IPS-18c (cell line): Measurements from ENCODE around the gene SLC16A14.
"Not testable (repeated sequence)": the region's sequence is repeated elsewhere in the genome, so short reads cannot be mapped to it uniquely, and the experiment has no call there.

Experiments used
- H3K4me3 ChIP-seq: 2 replicates; pipeline ENCODE4 v1.7.0; 2013; ENCODE audit warnings: low read depth, mild to moderate bottlenecking, low read length, moderate library complexity; ENCODE audit not compliant: insufficient read depth
- H3K9me3 ChIP-seq: one replicate; pipeline ENCODE4 v1.6.1; 2013; ENCODE audit warnings: mild to moderate bottlenecking, low read length, moderate library complexity; ENCODE audit not compliant: control insufficient read depth, insufficient read depth

Gene SLC16A14, protein sequence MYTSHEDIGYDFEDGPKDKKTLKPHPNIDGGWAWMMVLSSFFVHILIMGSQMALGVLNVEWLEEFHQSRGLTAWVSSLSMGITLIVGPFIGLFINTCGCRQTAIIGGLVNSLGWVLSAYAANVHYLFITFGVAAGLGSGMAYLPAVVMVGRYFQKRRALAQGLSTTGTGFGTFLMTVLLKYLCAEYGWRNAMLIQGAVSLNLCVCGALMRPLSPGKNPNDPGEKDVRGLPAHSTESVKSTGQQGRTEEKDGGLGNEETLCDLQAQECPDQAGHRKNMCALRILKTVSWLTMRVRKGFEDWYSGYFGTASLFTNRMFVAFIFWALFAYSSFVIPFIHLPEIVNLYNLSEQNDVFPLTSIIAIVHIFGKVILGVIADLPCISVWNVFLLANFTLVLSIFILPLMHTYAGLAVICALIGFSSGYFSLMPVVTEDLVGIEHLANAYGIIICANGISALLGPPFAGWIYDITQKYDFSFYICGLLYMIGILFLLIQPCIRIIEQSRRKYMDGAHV

DNA sequence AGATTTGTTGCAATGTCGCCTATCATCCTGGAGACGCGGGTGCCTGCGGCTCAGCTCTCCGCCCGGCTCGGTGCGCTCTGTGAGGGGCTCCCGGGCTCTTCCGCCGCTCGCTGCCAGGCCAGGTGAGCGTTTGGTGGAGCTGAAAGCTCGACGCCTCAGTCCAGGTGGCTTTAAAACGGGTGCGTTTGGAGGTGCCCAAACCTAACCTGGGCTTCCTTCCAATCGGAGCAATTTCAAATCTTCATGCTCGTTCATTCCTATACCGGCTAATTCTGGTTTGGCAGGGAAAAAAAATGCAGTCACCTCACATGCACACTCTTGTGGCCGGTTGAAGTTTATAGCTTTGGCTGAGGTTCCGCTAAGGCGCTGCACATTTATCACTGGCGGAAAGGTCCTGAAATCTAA lies at the start of gene SLC16A14:
Gene SLC16A14 (minus strand): TSS at position 274 of the 405 bp plus-strand sequence. CDS start 9,572 bp downstream, outside the sequence.
- peak within 1 kb of the TSS; percentile 71 for H3K4me3 ChIP-seq
- H3K9me3 ChIP-seq = no peaks in the 10 kb centered on the region

DNA sequence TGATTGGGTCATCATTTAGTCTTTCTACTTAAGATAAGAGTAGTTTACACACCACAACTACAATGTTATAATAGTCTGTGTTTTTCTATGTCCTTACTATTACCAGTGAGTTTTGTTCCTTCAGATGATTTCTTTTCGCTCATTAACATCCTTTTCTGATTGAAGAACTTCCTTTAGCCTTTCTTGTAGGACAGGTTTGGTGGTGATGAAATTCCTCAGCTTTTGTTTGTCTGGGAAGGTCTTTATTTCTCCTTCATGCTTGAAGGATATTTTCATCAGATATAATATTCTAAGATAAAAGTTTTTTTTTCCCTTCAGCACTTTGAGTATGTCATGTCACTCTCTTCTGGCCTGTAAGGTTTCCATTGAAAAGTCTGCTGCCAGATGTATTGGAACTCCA lies 38.0 kb upstream of the SLC16A14 start:
- H3K4me3 ChIP-seq = no peak overlapping the region
- H3K9me3 ChIP-seq = no peaks in the 10 kb centered on the region

DNA sequence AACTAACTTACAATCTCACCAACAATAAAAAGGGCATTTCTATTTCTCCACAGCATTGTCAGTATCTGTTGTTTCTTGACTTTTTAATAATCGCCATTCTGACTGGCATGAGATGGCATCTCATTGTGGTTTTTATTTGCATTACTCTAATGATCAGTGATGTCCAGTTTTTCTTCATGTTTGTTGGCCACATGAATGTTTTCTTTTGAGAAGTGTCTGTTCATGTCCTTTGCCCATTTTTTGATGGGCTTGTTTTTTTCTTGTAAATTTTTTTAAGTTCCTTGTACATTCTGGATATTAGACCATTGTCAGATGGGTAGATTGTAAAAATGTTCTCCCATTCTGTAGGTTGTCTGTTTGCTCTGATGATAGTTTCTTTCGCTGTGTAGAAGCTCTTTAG lies 33.2 kb upstream of the SLC16A14 start:
- H3K4me3 ChIP-seq, H3K9me3 ChIP-seq: not testable (repeated sequence)

DNA sequence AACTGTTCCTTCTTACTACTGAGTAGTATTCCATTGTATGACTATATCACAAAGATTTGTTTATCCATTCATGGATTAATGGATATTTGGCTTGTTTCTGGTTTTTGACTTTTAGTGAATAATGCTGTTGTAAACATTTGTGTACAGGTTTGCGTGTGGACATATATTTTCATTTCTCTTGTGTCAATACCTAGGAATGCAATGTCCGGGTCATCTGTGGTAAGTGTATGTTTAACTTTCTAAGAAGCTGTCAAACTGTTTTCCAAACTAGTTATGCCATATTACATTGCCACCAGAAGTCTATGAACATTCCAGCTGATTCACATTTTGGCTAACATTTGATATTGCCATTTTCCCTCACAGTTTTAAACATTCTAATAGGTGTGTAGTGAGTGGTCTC lies 29.1 kb upstream of the SLC16A14 start:
- H3K4me3 ChIP-seq = no peak overlapping the region
- no peaks in the 10 kb centered on the region for H3K9me3 ChIP-seq

DNA sequence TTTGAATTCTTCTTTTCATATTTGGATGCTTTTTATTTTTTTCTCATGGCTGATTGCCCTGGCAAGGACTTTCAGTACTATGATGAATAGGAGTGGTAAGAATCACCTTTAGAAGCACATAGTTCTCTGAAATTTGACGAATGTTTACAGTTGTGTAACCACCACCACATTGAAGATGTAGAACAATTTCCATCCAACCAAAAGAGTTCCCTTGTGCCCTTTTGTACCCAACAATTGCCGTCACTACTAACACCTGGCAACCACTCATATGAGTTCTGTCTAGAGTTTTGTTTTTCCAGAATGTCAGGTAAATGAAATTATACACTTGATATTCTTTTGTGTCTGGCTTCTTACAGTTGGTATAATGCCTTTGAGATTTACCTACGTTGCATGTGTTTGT lies 28.7 kb upstream of the SLC16A14 start:
- Histone ChIP-seq H3K4me3 (no peak overlapping the region), H3K9me3 (no peaks in the 10 kb centered on the region)

DNA sequence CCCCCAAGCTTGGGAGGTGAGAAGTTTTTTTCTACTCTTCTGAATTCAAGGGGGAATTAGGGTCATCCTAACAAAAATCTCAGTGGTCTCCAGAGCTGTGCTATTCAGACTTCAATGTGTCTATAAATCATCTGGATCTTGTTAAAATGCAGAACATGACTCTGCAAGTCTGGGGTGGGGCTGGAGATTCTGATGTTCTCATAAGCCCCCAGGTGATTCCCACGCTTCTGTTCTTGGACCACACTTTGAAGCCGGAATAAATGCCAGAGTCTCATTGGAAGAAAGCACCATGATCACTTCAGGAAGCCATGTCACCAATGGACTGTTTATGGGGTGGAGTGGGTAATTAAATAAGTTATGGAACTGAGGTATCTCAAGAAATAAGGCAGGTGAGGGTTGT lies 22.2 kb upstream of the SLC16A14 start:
- no peak overlapping the region for H3K4me3 ChIP-seq
- no peaks in the 10 kb centered on the region for H3K9me3 ChIP-seq

DNA sequence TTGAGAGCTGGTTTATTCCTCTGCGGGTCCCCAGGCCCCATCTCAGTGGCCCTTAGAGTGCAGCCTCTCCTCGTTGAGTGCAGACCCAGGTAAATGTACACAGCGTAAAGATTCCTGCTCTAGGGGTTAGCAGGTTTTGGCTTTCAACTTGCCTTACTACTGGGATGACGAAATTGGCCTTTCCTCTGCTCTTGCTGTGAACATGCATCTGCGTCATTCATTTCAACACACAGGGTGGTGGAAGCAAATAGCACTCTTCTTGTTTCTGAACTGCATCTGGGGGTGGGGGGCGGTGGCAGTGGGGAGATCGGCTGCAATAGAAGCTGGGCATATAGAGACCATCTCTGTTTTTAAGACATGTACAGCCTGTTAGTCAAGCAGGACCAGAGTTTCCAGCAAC lies 16.5 kb upstream of the SLC16A14 start:
- H3K4me3 ChIP-seq = no peak overlapping the region
- H3K9me3 ChIP-seq = no peaks in the 10 kb centered on the region

DNA sequence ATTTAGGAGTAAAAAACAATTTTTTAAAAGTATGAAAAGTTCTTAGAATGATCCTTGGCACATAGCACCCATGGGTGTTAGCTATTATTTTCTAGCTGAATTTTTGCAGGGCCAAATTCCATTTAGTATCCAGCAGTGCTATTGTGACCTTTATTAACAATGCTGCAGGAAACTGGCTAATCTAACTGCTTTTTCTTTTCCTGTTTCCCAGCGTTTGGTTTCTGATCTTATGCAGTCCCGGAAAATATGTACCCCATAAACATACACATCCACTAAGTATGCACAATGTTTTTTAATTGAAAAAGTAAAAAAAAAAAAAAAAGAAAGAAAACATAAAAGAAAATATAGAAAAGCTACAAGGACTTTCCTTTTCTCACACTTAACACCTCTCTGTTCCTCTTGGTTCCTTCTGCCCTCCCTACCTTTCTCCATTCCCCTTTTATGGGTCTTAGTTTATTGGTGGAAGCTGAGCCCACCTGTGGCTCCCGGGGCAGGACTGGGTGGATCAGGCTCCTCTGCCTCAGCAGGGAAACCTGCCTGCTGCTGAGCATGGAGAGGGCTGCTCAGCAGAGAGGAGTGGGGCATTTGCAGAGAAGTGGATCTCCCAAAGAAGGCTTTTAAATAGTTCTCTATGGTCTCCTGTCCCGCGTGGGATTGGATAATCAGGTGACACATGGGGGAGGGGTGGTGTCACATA lies 9.3 kb upstream of the SLC16A14 start:
- Histone ChIP-seq H3K9me3 (no peaks in the 10 kb centered on the region), H3K4me3 (no peak overlapping the region)

DNA sequence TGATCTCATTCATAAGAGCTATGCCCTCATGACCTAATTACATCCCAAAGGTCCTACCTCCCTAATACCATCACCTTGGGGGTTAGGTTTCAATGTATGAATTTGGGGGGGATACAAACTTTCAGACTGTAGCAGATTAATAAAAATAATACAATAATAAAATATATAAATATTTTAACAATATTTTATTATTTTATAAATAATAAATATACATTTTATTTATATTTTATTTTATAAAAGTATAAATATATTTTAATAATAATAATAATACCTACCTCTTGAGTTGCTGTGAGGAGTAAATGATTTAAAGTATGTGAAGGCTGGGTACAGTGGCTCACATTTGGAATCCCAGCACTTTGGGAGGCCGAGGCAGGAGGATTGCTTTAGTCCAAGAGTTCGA lies 8.1 kb upstream of the SLC16A14 start:
- Histone ChIP-seq H3K4me3 (no peak overlapping the region), H3K9me3 (no peaks in the 10 kb centered on the region)

DNA sequence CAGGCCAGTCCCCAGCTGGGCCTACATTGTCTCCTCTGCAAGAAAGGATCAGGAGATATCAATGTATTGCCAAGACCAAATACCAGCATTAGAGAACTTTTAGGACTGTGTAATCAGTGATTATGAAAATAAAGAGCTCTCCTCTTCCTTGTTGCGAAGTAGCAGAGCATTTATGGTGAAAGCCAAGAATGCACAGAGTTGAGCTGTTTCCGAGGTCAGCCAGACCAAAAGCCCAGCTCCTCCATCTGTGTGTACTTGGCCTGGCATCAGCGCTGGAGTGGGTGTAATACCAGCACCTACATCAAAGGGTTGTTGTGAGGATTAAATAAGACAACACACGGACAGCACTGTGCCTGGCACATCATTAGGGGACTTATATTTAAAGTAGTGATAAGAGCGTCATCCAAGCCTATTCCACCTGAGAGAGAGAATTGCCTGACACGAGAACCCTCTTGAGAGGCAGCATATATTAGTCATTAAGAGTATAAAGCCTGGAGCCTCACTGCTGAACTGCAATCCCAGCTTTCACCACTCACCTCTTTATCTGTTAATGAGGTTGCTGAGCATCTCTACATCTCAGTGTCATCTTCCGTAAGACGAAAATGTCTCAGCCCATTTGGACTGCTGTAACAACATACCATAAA lies 7.4 kb upstream of the SLC16A14 start:
- H3K9me3 ChIP-seq = no peaks in the 10 kb centered on the region
- H3K4me3 ChIP-seq = no peak overlapping the region

DNA sequence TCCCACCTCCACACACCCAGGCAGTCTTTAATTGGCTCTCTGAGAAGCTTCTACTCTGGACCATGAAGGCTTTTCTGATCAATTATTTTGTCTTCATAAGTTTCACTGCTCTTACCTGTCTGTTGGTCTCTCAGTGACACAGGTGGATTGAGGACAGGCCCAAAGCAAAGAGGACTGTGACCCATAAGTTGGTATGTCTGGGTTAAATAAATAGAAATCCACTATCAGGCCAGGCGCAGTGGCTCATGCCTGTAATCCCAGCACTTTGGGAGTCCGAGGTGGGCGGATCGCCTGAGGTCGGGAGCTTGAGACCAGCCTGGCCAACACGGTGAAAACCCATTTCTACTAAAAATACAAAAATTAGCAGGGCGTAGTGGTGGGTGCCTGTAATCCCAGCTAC lies 2.7 kb upstream of the SLC16A14 start:
- Histone ChIP-seq H3K4me3 (no peak overlapping the region), H3K9me3 (no peaks in the 10 kb centered on the region)

DNA sequence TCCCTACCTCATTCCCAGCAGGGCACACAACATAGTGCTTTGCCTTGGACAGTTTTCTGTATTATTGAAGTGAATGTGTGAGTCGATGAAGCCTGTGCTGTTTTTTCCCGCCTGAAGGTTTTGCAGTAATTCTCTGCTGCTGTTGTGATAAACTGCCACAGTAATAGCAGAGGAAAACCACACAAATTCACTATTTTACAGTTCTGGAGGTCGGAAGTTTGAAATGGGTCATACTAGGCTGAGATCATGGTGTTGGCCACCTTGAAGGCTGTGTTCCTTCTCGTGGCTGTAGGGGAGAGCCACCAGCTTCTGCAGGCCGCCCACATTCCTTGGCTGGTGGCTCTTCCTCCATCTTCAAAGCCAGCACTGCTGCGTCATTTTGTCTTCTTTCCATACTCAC lies 678 bp upstream of the SLC16A14 start:
- no peak overlapping the region for H3K4me3 ChIP-seq
- H3K9me3 ChIP-seq = no peaks in the 10 kb centered on the region

DNA sequence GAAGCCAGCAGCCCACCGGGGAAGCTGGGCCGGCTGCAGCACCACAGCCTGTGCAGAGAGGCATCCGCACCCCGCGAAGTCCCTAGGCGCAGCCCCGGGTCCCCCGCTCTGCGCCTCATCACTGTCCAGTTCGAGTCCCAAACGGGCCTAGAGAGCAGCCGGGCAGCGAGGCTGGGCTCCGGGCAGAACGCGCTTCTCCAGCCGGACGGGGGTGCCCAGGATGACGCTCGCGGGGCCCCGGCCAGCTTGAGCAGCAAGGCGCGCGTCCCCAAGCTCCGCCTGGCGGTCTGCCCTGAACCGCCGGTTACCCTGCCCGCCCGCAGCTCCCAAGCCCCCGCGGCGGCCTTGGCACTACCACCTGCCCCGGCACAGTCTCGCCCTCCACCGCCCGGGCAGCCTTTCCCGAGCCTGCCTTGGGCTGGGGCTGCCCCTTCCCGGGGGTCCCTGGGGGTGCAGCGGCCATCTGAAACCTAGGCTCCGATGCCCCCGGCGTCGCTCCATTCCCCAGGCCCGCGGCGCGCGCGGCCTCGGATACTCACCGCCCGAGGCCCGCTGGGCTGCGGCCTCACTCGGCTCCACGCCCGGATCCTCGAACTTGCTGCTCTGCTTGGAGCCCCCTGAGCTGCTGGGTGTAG lies 591 bp downstream of the SLC16A14 start:
- Histone ChIP-seq H3K4me3 (peak overlapping the region; percentile 71), H3K9me3 (no peaks in the 10 kb centered on the region)

DNA sequence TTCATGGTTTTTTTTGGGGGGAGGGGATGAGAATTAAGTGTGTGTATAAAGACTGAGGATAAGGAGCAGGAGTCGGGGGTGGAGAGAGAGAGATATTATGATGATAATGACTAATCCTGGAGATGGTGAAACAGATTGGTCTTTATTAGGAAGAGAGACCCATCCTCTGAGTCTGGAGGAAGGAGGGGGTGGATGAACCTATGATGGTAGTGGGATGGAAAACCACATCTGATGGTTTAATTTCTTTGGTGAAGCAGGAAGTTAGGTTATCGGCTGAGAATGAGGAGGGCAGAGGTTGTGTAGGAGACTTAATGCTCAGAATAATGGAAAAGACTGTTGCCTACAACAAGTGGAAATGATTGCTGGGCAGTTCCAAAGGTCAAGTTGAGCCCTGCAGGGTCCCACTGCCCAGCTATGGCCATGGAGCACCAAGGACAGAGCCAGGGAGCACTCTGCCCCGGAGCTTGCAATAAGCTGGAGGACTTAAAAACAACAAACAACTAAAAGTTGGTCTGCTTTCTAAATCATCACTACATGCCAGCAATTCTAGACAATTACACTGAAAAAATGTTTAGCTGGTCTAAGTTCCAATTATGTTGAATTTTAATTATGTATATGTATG lies 7.9 kb downstream of the SLC16A14 start:
- H3K4me3 ChIP-seq = no peak overlapping the region

DNA sequence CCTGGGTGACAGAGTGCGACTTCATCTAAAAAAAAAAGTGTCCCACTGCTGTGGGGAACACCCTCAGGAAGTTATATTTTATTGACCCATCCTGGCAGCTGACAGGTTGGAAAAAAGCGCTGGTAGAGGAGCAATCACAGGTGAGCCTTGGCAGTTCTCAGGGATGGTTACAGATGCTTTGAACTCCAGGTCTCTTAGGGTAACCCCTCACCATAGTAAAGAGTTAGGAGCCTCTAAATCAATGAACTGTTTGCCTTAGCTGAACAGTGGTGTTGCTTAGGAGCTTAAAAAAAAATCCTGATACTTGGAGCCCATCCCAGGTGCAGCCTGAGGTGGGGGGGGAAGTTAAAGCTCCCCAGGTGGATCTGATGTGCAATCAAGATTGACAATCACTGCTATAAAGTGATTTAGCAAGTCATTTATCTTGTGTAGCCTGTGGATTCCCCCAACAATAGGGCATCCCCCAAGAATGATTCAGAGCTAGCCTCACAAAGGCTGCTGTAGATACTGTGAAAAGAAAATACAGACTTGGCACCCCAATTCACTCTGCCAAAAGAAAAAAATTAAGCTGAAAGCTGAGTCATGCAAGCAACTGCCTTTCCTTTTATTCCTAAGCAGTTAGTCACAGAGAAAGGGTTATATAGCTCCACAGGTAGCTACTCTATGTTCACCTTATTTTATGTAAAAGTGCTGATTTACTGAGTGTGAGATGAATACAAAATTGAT lies 14.8 kb downstream of the SLC16A14 start:
- Histone ChIP-seq H3K4me3 (no peak overlapping the region), H3K9me3 (peaks cover 2% of the 10 kb centered on the region)

More for the DNA sequence above, 7.9 kb downstream of the SLC16A14 start:
- H3K9me3 ChIP-seq = peaks cover 2% of the 10 kb centered on the region

DNA sequence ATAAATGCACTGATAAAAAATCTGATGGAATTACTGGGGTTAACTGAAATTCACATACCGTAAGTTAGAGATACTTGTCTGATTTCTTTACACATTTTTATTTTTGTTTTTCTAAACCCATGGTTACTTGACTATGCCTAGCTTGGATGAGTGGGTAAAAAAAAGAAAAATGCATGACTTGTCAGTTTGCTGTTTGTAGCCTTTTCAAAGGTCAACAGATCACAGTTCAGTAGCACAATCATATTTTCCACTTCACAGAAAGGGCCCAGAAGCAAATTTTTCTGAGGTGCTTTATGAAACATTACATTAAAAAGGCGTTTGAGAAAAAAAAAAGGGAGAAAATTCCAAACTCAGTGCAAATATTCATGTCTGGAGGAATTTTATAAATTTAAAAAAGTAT lies 16.4 kb downstream of the SLC16A14 start:
- Histone ChIP-seq H3K4me3 (no peak overlapping the region), H3K9me3 (peaks cover 2% of the 10 kb centered on the region)
